ENCODE results near the gene MAPKAPK2.

The MAPKAPK2 gene

GRCh38 chr1:206684003-206684402 lies 702 bp upstream of the MAPKAPK2 start:
- no peak for FAIRE-seq

DNA sequence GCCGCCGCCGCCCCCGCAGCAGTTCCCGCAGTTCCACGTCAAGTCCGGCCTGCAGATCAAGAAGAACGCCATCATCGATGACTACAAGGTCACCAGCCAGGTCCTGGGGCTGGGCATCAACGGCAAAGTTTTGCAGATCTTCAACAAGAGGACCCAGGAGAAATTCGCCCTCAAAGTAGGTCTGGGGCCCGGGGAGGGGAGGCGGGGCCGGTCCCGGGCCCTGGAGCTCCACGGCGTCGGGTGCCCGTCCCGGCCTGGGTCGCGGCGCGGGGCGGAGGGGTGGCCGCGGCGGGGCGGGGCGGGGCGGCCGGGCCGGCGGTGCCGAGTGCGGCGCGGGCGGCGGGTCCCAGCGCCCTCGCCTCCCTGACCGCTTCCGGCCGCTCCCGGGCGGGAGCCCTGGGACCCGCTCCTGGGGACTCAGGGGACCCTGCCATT lies 646 bp downstream of the MAPKAPK2 start:
- no peak for FAIRE-seq

DNA sequence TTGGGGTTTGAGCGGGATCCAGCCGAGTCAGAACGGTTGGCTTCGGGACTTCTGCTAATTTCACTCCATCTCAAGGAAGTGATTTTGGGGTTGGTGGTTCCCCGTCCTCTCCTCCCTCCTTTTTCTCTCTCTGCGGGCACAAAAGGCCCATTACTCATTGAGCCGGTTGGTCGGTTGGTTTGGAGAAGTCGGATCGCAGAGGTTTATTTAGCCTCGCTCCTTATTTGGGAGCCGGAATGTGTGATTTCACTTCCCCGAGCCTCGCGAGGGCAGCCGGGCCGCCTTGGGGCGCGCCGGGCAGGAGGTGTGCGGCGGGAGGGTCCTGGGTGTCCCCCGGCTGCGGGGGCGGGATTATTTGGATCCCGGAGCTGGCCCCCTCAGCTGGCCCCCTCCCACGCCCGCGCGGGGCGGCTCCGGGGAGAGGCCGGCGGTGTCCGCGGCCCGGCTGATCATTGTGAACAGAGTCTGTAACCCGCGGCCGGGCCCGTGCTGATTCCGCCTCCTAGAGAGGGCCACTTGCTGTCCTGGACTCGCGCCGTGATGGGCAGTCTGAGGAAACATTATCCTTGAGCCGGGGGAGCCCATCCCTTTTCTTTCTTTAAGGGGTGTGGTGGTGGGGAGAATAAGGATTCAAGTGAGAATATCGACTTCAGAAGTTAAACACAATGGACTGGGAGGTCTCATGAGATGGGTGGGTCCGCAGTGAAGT lies 1.2 kb downstream of the MAPKAPK2 start:
- FAIRE-seq, result no peak

GRCh38 chr1:206686478-206687249 lies 2.0 kb downstream of the MAPKAPK2 start:
- no peak for FAIRE-seq

GRCh38 chr1:206687251-206687914 lies 2.7 kb downstream of the MAPKAPK2 start:
- no peak for FAIRE-seq

DNA sequence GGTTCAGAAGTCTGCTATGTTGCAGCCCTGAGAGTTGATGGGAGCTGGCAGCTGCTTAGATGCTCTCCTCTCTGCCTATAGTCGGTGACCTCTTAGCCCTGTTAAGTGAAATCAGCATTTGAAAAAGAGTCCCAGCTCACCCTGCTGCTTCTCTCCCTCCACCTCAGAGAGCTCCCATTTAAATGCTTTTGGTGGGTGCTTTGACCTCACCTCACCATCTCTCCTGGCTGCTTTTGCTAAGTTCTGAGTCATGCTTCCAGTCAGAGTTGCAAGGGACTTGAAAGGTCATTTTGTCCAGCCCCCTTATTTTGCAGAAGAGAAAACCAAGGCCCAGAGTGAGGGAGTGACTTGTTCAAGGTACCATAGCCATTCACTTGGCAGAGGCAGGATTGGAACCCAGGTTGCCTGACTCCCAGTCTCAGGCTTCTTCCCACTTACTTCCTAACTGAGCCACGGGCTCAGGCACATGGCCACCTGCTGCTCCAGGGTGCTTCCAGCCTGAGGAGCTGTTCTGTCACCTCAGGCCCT lies 3.3 kb downstream of the MAPKAPK2 start:
- no peak for FAIRE-seq

GRCh38 chr1:206690516-206690915 lies 5.8 kb downstream of the MAPKAPK2 start:
- no peak for FAIRE-seq

DNA sequence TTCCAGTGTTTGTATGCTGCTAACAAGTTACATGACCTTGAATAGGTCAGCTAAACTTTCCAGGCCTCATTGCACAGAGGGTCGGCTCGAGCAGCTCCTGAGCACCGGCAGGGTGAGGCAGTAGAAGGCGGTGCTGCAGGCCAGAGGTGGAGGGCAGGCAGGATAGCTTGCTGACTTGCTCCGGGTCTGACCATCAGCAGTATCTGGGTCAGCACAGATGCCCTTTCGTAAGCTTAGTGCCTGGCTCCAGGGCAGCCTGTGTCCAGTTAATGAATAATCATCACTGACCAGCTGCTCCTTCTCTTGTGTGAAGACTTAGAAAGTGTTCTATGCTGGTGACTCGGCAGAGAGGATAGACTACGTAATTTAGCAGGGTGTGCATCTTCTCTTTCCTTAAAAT lies 6.9 kb downstream of the MAPKAPK2 start:
- FAIRE-seq, result no peak

- FAIRE-seq, result no peak
These were observed 8.3 kb downstream of the MAPKAPK2 start for GRCh38 chr1:206693029-206693428.

DNA sequence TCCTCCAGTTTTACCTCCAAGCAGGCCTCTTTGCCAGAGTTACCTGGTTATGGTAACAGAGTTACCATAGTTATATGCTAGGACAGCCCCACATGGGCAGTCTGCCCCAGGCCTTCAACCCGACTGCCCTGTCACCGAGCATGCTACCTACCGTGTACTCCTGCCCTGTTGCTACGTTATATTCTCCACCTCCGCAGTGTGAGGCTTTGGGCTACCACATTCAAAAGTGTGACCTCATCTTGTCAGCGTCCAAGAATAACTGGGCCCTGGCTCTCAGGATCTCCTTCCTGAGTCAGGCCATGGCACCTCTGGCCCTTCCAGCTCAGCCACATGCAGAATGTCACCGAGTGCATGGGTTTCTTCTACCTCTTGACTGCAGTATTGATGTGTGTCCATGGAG lies 8.9 kb downstream of the MAPKAPK2 start:
- FAIRE-seq, result no peak

DNA sequence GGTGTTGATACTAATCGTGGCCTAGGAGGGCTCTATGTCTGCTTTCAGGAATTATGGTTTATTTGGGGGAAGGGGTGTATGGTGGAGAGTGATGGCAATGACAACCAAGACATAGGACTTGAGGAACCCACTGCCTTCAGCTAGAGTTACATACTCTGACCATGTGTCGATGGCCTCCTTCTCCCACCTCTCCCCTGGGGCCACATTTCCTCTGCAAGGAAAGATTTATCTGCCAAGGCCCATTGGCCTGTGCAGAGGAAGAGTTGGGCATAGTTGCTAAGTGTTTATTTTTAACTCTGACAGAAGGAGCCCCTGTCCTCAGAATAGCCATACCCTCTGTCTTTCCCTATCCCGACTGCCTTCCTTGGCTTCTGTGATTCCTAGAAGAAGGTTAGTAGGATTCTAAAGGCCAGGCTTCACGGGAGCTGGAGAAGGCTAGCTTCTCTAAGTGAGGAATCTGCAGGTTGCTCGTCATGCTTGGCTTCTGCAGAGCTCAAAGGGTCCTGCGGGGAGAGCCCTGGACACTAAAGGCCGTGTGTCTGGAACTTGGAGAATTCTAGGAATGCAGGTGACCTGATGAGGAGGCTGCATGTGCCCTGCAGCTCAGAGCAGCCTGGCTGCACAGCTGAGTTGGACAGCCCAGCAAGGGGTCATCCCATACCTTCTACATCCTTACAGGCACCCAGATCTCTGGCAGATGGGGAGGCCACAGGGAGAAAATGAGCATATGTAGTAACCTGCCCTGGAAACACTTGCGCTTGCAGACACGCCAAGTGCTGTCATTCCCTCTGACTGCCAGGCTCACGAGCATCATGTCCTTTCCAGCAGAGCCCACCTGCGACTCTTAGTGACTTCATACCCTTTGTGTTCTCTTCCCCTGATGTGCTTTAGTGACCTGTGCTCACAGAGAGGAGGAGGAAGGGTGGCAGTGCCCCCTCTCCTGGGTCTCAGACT lies 9.7 kb downstream of the MAPKAPK2 start:
- FAIRE-seq, result no peak

- FAIRE-seq, result no peak
These were observed 11.0 kb downstream of the MAPKAPK2 start for GRCh38 chr1:206695733-206696132.

DNA sequence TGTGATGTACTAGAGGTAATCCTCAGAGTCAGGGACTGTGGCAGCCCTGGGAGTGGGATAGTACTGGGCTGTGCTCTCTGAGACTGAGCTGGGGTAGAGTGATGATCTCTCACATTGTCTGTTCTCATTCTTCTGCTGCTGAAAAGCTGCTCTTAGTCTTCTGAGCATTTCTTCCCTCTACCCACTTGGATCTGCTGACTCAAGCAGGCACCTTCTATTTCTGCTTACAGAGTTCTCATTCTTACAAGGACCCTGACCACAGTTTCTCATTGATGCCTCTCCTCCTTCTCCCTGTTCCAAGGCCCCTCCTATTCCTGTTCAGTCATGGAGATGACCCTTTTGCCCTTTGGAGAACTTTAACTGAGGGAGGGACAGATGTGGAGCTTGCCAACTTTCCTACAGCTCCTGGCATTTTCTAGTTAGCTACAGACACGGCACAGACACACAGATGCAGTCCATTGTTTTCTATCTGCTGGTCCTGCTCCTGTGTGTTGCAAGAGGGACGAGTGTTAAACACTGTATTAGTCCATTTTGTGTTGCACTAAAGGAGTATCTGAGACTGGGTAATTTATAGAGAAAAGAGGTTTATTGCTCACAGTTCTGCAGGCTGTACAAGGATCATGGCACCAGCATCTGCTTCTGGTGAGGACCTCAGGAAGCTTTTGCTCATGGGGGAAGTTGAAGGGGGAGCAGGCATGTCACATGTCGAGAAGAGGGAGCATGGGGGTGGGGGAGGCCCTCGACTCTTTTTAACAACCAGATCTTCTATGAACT lies 12.3 kb downstream of the MAPKAPK2 start:
- no peak for FAIRE-seq

DNA sequence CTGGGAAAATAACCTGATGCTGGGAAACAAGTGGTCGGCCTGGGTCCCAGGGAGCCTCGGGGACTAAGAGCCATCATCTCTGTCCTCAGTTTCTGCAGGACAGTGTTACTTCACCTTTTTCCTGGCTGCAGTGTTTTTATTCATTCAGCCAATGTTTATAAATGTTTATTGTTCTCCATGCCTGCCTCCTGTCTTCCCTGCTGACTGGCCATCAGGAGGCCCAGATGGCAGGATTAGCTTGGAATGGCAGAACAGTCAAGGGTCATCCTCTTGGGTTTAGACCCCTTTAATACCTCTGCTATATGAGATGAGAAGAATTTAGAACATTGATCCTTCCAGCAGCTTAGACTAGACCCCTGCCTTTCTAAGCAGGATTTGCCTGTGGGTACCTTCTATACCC lies 13.3 kb downstream of the MAPKAPK2 start:
- no peak for FAIRE-seq

GRCh38 chr1:206699000-206699586 lies 14.4 kb downstream of the MAPKAPK2 start:
- no peak for FAIRE-seq

DNA sequence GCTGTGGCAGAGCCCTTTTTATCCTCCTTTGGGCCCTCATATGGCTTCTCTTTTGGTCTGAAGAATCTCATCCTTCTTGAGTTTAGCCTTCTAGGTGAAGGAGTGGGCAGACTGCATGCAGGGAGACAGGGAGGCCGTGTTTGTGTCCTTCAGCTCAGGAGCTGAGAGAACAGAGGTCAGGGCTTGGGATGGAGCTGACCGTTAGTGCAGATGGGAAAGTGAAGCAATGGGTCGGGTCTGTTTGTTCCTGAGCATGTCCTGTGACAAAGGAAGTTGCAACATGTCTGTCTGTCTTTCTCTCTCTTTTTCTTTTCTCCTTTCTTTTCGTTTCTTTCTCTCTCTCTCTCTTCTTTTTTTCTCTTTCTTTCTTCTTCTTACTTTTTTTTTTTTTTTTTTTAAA lies 14.9 kb downstream of the MAPKAPK2 start:
- FAIRE-seq, result no peak

- FAIRE-seq, result no peak
These were observed 15.8 kb downstream of the MAPKAPK2 start for GRCh38 chr1:206700445-206701036.

- FAIRE-seq, result no peak
These were observed 17.6 kb downstream of the MAPKAPK2 start for GRCh38 chr1:206702260-206702659.

GRCh38 chr1:206702803-206703202 lies 18.1 kb downstream of the MAPKAPK2 start:
- no peak for FAIRE-seq

DNA sequence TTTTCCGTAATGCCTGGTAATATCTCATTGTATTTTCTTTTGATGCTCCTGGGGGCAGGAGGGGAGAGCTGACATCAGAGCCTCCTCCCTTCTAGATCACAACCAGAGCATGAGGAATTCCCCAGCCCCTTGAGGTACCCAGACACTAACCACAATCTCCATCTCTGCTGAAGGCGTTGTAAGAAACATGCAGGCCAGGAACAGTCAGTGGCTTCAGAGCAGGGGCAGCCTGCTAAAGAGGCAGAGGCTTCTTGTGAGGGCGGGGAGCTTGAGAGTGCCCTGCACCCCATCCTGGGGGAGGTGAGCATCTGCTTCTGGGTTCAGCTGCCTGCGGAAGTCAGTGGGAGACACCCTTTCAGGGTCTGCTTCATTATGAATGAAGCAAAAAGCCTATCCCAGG lies 19.0 kb downstream of the MAPKAPK2 start:
- no peak for FAIRE-seq

DNA sequence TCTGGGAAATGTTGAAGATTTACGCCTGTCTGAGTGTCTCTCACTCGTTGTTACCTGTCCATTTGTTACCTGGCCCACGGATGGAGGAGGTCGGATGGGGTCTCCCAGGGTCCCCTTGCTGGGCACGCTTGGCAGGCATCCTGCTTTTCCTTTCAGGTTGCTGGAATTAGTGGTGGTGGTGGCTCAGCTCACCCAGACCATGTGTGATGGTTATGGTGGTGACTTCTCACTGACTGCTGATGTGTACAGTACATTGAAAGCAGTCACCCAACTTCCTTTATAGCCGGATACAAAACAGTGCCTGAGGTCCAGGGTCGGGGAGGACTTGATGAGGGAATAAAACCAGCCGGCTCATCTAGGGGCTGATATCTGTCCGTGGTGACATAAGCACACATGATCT lies 19.5 kb downstream of the MAPKAPK2 start:
- FAIRE-seq, result no peak

Data from endometrium (tissue), 2 donors.